HCT116 (cell line): ENCODE measurements around the gene RAP1GAP2. TPM values are rescaled to one million over a fixed set of nuclear protein-coding genes. Genes with fewer than 3 reads are reported as not detected.

Experiments
- ATAC-seq: fragments of 200-7000 bp; cut with Tn5 transposase; 2 replicates; pipeline ENCODE4 v1.9.1; 2020; ENCODE audit warnings: mild to moderate bottlenecking, moderate library complexity
- BruUV-seq: library from RNA; stranded (reverse); fragments of 400-500 nt; replicated peaks from 2 replicates; lab custom pipeline; 2021; lab: Mats Ljungman, UMichigan
- CTCF ChIA-PET: fragments of 300-600 bp; sonication (Branson Sonifier 250); formaldehyde crosslinking; loops from one replicate; lab custom pipeline; 2021; ENCODE audit warnings: antibody characterized with exemption; lab: Charles Lee
- POLR2A ChIA-PET: fragments of 300-600, 350-600 bp; sonication (Branson Sonifier 250); formaldehyde crosslinking; loops from one replicate; lab custom pipeline; 2021; ENCODE audit warnings: antibody characterized with exemption; lab: Charles Lee
- RAD21 ChIA-PET, 2 experiments: fragments of 300-600 bp; sonication (Branson Sonifier 250); formaldehyde crosslinking; loops; one replicate each; lab custom pipeline; 2023; ENCODE audit warnings: low total read pairs in 2 of 2; ENCODE audit not compliant: uncharacterized antibody in 2 of 2, unreplicated experiment in 2 of 2, low non-redundant PET in 1 of 2; lab: Charles Lee
- DNase-seq: peaks from one replicate; pipeline ENCODE4 v3.0.0-alpha.2; 2010; ENCODE audit warnings: low read depth, low spot score
- H2AFZ ChIP-seq: fragments of 200-600 bp; shearing (Covaris generic), sonication (generic); 2 replicates; pipeline ENCODE4 v1.6.1; 2017; ENCODE audit warnings: low read depth, mixed run types, mixed read lengths, antibody characterized with exemption, low read length; ENCODE audit not compliant: poor library complexity, severe bottlenecking
- H3K27ac ChIP-seq: 2 replicates; pipeline ENCODE4 v1.5.1; 2012; ENCODE audit warnings: low read depth, low read length
- H3K27me3 ChIP-seq: fragments of 200-600 bp; sonication (generic); 2 replicates; pipeline ENCODE4 v1.6.1; 2016; ENCODE audit warnings: mixed run types, low read length, mixed read lengths; ENCODE audit not compliant: insufficient read depth
- H3K36me3 ChIP-seq, 2 experiments: fragments of 200-500 bp in 1 of 2; fragments of 200-600 bp in 1 of 2; sonication (Bioruptor generic) in 1 of 2; sonication (generic) in 1 of 2; 2 replicates each; pipeline versions ENCODE4 v1.5.1 to v1.6.1; 2014 to 2016; ENCODE audit warnings: low read length in 2 of 2, inconsistent platforms in 1 of 2, mixed read lengths in 1 of 2, mixed run types in 1 of 2; ENCODE audit not compliant: insufficient read depth in 2 of 2, control insufficient read depth in 1 of 2
- H3K4me1 ChIP-seq, 2 experiments: fragments of 200-600 bp in 1 of 2; sonication (generic) in 1 of 2; 2 replicates each; pipeline versions ENCODE4 v1.5.1 to v1.6.1; 2012 to 2017; ENCODE audit warnings: low read length in 2 of 2, inconsistent platforms in 1 of 2, mild to moderate bottlenecking in 1 of 2, mixed read lengths in 1 of 2, mixed run types in 1 of 2, moderate library complexity in 1 of 2; ENCODE audit not compliant: insufficient read depth in 2 of 2, control insufficient read depth in 1 of 2
- H3K4me2 ChIP-seq: fragments of 200-600 bp; sonication (generic); 2 replicates; pipeline ENCODE4 v1.6.1; 2017; ENCODE audit warnings: mixed run types, low read length, mixed read lengths
- H3K4me3 ChIP-seq, 2 experiments: fragments of 200-600 bp in 1 of 2; sonication (generic) in 1 of 2; replicated peaks in 1 of 2; 2 replicates each; pipeline ENCODE4 v1.5.1; 2011 to 2016; ENCODE audit warnings: low read length in 2 of 2, control low read depth in 1 of 2, low read depth in 1 of 2, mild to moderate bottlenecking in 1 of 2, mixed read lengths in 1 of 2, mixed run types in 1 of 2
- H3K79me2 ChIP-seq: fragments of 200-600 bp; sonication (generic); 2 replicates; pipeline ENCODE4 v1.6.1; 2017; ENCODE audit warnings: mild to moderate bottlenecking, mixed run types, low read length, moderate library complexity, mixed read lengths; ENCODE audit not compliant: insufficient read depth
- H3K9ac ChIP-seq: fragments of 200-600 bp; sonication (generic); 2 replicates; pipeline ENCODE4 v1.6.1; 2016; ENCODE audit warnings: low read length, mixed read lengths
- H3K9me2 ChIP-seq: fragments of 200-600 bp; sonication (generic), shearing (Covaris generic); 2 replicates; pipeline ENCODE4 v1.6.1; 2017; ENCODE audit warnings: mixed run types, mild to moderate bottlenecking, moderate library complexity; ENCODE audit not compliant: insufficient read depth
- H3K9me3 ChIP-seq, 2 experiments: fragments of 200-500 bp in 1 of 2; fragments of 200-600 bp in 1 of 2; sonication (Bioruptor generic) in 1 of 2; sonication (generic) in 1 of 2; 2 replicates each; pipeline ENCODE4 v1.6.1; 2014 to 2017; ENCODE audit warnings: low read length in 2 of 2, mixed read lengths in 2 of 2, inconsistent platforms in 1 of 2, low read depth in 1 of 2, mild to moderate bottlenecking in 1 of 2, mixed run types in 1 of 2, moderate library complexity in 1 of 2; ENCODE audit not compliant: control insufficient read depth in 1 of 2, insufficient read depth in 1 of 2
- H4K20me1 ChIP-seq: fragments of 200-600 bp; sonication (generic), shearing (Covaris generic); 2 replicates; pipeline ENCODE4 v1.6.1; 2017; ENCODE audit warnings: mixed run types, mild to moderate bottlenecking, moderate library complexity; ENCODE audit not compliant: insufficient read depth
- CEBPB ChIP-seq: IDR thresholded peaks from 2 replicates; pipeline ENCODE4 v1.6.1; 2012; ENCODE audit warnings: low read depth
- EGR1 ChIP-seq: IDR thresholded peaks from 2 replicates; pipeline ENCODE4 v1.6.1; 2012; ENCODE audit warnings: low read depth
- FOSL1 ChIP-seq: IDR thresholded peaks from 2 replicates; pipeline ENCODE4 v1.6.1; 2012; ENCODE audit warnings: low read depth
- JUND ChIP-seq: IDR thresholded peaks from 2 replicates; pipeline ENCODE4 v1.6.1; 2012
- MAX ChIP-seq: IDR thresholded peaks from 2 replicates; pipeline ENCODE4 v1.6.1; 2012
- POLR2A ChIP-seq: IDR thresholded peaks from 2 replicates; pipeline ENCODE4 v1.7.0; 2011; ENCODE audit warnings: borderline replicate concordance; ENCODE audit not compliant: insufficient read depth, insufficient read length; ENCODE audit errors: extremely low read depth
- POLR2AphosphoS5 ChIP-seq: IDR thresholded peaks from 2 replicates; pipeline ENCODE4 v1.6.1; 2011; ENCODE audit warnings: mild to moderate bottlenecking, low read depth, low read length, moderate library complexity
- RAD21 ChIP-seq: IDR thresholded peaks from 2 replicates; pipeline ENCODE4 v1.6.1; 2012; ENCODE audit warnings: low read depth, mild to moderate bottlenecking
- REST ChIP-seq: IDR thresholded peaks from 2 replicates; pipeline ENCODE4 v1.6.1; 2012; ENCODE audit warnings: low read depth
- SP1 ChIP-seq: IDR thresholded peaks from 2 replicates; pipeline ENCODE4 v1.6.1; 2012; ENCODE audit warnings: low read depth
- SRF ChIP-seq: IDR thresholded peaks from 2 replicates; pipeline ENCODE4 v1.6.1; 2012; ENCODE audit warnings: low read depth
- TCF7L2 ChIP-seq: IDR thresholded peaks from 2 replicates; pipeline ENCODE4 v1.7.0; 2011; ENCODE audit warnings: borderline replicate concordance, inconsistent platforms; ENCODE audit not compliant: insufficient read depth, insufficient read length; ENCODE audit errors: extremely low read depth
- YY1 ChIP-seq: IDR thresholded peaks from 2 replicates; pipeline ENCODE4 v1.6.1; 2011; ENCODE audit warnings: low read length, low read depth, moderate library complexity, mild to moderate bottlenecking; ENCODE audit not compliant: insufficient replicate concordance; ENCODE audit errors: extremely low read depth
- intact Hi-C: fragments of 100-400 bp; cut with micrococcal nuclease; formaldehyde crosslinking; loops from 2 replicates; pipeline ENCODE4 v1.10.0; 2022
- total RNA-seq: library from RNA; stranded (reverse); gene quantifications from one replicate; pipeline ENCODE4 v1.2.1, GENCODE V29; 2021; ENCODE audit not compliant: unreplicated experiment
- TF ChIP-seq, protein P1 (sequence below): IDR thresholded peaks from 2 replicates; pipeline ENCODE4 v1.6.1; 2011; ENCODE audit warnings: mild to moderate bottlenecking, low read length, moderate library complexity; ENCODE audit not compliant: insufficient replicate concordance; ENCODE audit errors: extremely low read depth

The RAP1GAP2 gene
- total RNA-seq, 1 experiment from 2014 or later = 54.6 TPM

- Histone ChIP-seq H2AFZ (no peak overlapping the region), H3K4me3 (no peak overlapping the region), H4K20me1 (no peaks in the 10 kb centered on the region), H3K9me3 (no peaks in the 10 kb centered on the region), H3K4me2 (no peak overlapping the region), H3K27me3 (no peaks in the 10 kb centered on the region), H3K9me2 (no peaks in the 10 kb centered on the region), H3K27ac (no peak overlapping the region), H3K79me2 (no peaks in the 10 kb centered on the region), H3K9ac (no peak overlapping the region), H3K4me1 (no peaks in the 10 kb centered on the region), H3K36me3 (no peaks in the 10 kb centered on the region)
- DNase-seq = no peak
- TF ChIP-seq FOSL1 = no peak
- ChIA-PET CTCF (no interaction called here), RAD21 (no interaction called here), POLR2A (no interaction called here)
- intact Hi-C loops = no loop called here
- no peak for ATAC-seq
- BruUV-seq = no TSS peak
Observed at GRCh38 chr17:2906901-2907300, 110.7 kb downstream of the RAP1GAP2 start.

DNA sequence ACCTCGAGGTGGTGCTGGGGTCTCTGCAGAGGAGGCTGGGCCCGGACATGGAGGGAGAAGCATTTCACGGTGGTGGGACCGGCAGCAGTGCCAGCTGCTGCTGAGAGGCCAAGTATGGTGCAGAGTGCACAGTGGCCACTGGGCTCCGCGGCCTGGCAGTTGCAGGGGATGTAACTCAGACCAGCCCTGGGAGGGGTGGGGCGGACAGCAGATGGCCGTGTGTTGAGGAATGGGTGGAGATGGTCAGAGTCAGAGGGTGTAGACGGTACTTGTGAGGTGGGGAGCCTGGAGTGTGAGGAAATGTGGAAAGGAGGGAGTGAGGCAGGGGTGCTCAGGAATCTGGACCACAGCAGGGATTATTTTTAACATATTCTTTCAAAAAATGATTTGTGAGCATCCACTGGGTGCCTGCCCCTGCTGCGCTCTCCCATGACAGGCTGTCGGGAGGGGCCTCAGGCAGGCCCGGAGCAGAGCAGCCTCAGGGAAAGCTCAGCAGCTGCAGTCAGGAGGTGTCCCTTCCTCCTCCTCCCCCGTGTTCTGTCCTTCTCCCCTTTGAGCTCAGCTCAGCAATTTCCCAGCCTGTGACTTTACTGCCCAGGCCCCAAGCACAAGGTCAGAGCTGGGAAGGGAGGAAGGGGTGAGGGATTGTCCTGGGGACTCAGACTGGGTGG is 113.1 kb downstream of the RAP1GAP2 start:
- ATAC-seq (no peak), DNase-seq (no peak)
- no peak for TF ChIP-seq RAD21
- no peak for TF ChIP-seq POLR2A
- TF ChIP-seq JUND = no peak
- TF ChIP-seq MAX = no peak
- TF ChIP-seq, protein P1, sequence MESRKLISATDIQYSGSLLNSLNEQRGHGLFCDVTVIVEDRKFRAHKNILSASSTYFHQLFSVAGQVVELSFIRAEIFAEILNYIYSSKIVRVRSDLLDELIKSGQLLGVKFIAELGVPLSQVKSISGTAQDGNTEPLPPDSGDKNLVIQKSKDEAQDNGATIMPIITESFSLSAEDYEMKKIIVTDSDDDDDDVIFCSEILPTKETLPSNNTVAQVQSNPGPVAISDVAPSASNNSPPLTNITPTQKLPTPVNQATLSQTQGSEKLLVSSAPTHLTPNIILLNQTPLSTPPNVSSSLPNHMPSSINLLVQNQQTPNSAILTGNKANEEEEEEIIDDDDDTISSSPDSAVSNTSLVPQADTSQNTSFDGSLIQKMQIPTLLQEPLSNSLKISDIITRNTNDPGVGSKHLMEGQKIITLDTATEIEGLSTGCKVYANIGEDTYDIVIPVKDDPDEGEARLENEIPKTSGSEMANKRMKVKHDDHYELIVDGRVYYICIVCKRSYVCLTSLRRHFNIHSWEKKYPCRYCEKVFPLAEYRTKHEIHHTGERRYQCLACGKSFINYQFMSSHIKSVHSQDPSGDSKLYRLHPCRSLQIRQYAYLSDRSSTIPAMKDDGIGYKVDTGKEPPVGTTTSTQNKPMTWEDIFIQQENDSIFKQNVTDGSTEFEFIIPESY = no peak
- no peak for TF ChIP-seq REST
- no peak for TF ChIP-seq YY1
- TF ChIP-seq SRF = no peak
- TF ChIP-seq POLR2AphosphoS5 = no peak
- no peak for TF ChIP-seq SP1
- no peak for TF ChIP-seq EGR1
- TF ChIP-seq CEBPB = no peak
- no peak for TF ChIP-seq TCF7L2
- Histone ChIP-seq H4K20me1 (no peaks in the 10 kb centered on the region), H3K9me2 (no peaks in the 10 kb centered on the region), H3K4me1 (no peaks in the 10 kb centered on the region), H3K79me2 (no peaks in the 10 kb centered on the region), H3K27me3 (no peaks in the 10 kb centered on the region), H3K27ac (no peak overlapping the region), H3K4me3 (no peak overlapping the region), H3K9me3 (no peaks in the 10 kb centered on the region), H2AFZ (no peak overlapping the region), H3K36me3 (no peaks in the 10 kb centered on the region), H3K9ac (no peak overlapping the region), H3K4me2 (no peak overlapping the region)
- ChIA-PET POLR2A (no interaction called here), RAD21 (no interaction called here), CTCF (no interaction called here)
- BruUV-seq = no TSS peak
- intact Hi-C loops = no loop called here
